H1 (cell line): Measurements from ENCODE around the gene PREX1.

ENCODE experiments used
- CTCF ChIP-seq, 3 experiments: IDR thresholded peaks; 1 replicate in 2 of 3; 2 replicates in 1 of 3; pipeline versions ENCODE4 v1.5.1 to v1.6.1; 2011; ENCODE audit warnings: low read length in 3 of 3, mild to moderate bottlenecking in 3 of 3, inconsistent platforms in 2 of 3, low read depth in 1 of 3, moderate library complexity in 1 of 3; ENCODE audit not compliant: insufficient read depth in 1 of 3; ENCODE audit errors: control extremely low read depth in 1 of 3
- MAX ChIP-seq: IDR thresholded peaks from 2 replicates; pipeline ENCODE4 v1.6.1; 2012; ENCODE audit warnings: inconsistent platforms
- POLR2A ChIP-seq, 2 experiments: IDR thresholded peaks; 1 replicate in 1 of 2; 2 replicates in 1 of 2; pipeline ENCODE4 v1.6.1; 2011; ENCODE audit warnings: low read depth in 2 of 2, low read length in 2 of 2, mild to moderate bottlenecking in 2 of 2; ENCODE audit errors: control extremely low read depth in 1 of 2
- RFX5 ChIP-seq: IDR thresholded peaks from 2 replicates; pipeline ENCODE4 v1.6.1; 2011; ENCODE audit warnings: low read depth, low read length, improper control_type of control experiment, borderline replicate concordance
- USF2 ChIP-seq: IDR thresholded peaks from 2 replicates; pipeline ENCODE4 v1.6.1; 2011; ENCODE audit warnings: low read length, improper control_type of control experiment

GRCh38 chr20:48662711-48663110 lies 165.1 kb downstream of the PREX1 start:
- TF ChIP-seq USF2 (no peak), CTCF (IDR thresholded peaks at IDR 0.05; ENCODE audit: control extremely low read depth in 1 of 3, insufficient read depth in 1 of 3, low read depth in 1 of 3, low read length in 3 of 3) (no peak), RFX5 (no peak), POLR2A (IDR thresholded peaks at IDR 0.05; ENCODE audit: control extremely low read depth in 1 of 2, low read depth in 2 of 2, low read length in 2 of 2) (no peak), MAX (no peak)
